Liver (tissue), 9 donors: ENCODE measurements around the gene RPS6KB1. TPM values are rescaled to one million over a fixed set of nuclear protein-coding genes. Genes with fewer than 3 reads are reported as not detected.

Experiments
- DNase-seq: peaks from one replicate; pipeline ENCODE4 v3.0.0-alpha.2; 2017; ENCODE audit warnings: low spot score
- H3K27ac ChIP-seq, 2 donors: one replicate each; pipeline ENCODE4 v1.7.0; 2013; ENCODE audit warnings: inconsistent platforms in 2 of 2, low read length in 2 of 2, control low read depth in 1 of 2, low read depth in 1 of 2, mild to moderate bottlenecking in 1 of 2
- H3K27me3 ChIP-seq, 4 donors: one replicate each; pipeline versions ENCODE4 v1.6.1 to v1.7.0; 2013; ENCODE audit warnings: low read length in 3 of 4, inconsistent platforms in 1 of 4, mild to moderate bottlenecking in 1 of 4, moderate library complexity in 1 of 4; ENCODE audit not compliant: control insufficient read depth in 4 of 4, insufficient read depth in 4 of 4
- H3K36me3 ChIP-seq, 4 donors: one replicate each; pipeline versions ENCODE4 v1.6.1 to v1.7.0; 2013; ENCODE audit warnings: low read length in 3 of 4, mild to moderate bottlenecking in 3 of 4, low read depth in 1 of 4, moderate library complexity in 1 of 4; ENCODE audit not compliant: control insufficient read depth in 4 of 4, insufficient read depth in 3 of 4
- H3K4me1 ChIP-seq, 4 donors: one replicate each; pipeline versions ENCODE4 v1.6.1 to v1.7.0; 2013; ENCODE audit warnings: low read length in 3 of 4, mild to moderate bottlenecking in 3 of 4, moderate library complexity in 1 of 4; ENCODE audit not compliant: control insufficient read depth in 4 of 4, insufficient read depth in 4 of 4
- H3K4me3 ChIP-seq, 3 donors: one replicate each; pipeline versions ENCODE4 v1.6.1 to v1.7.0; 2013; ENCODE audit warnings: low read length in 3 of 3, control low read depth in 1 of 3, low read depth in 1 of 3, mild to moderate bottlenecking in 1 of 3
- H3K9ac ChIP-seq, 2 donors: one replicate each; pipeline ENCODE4 v1.7.0; 2013; ENCODE audit warnings: low read length in 2 of 2, mild to moderate bottlenecking in 2 of 2, moderate library complexity in 2 of 2, control low read depth in 1 of 2, low read depth in 1 of 2
- H3K9me3 ChIP-seq, 4 donors: one replicate each; pipeline versions ENCODE4 v1.6.1 to v1.7.0; 2013; ENCODE audit warnings: low read length in 3 of 4; ENCODE audit not compliant: control insufficient read depth in 4 of 4
- EGR1 ChIP-seq, 2 donors: IDR thresholded peaks; 2 replicates each; pipeline ENCODE4 v1.6.1; 2016 to 2018; ENCODE audit warnings: antibody characterized with exemption in 2 of 2, low read depth in 2 of 2
- FOXA1 ChIP-seq: IDR thresholded peaks from 2 replicates; pipeline ENCODE4 v1.6.1; 2016; ENCODE audit warnings: antibody characterized with exemption
- GABPA ChIP-seq, 2 donors: IDR thresholded peaks in 1 of 2; conservative IDR thresholded peaks in 1 of 2; 2 replicates each; pipeline ENCODE4 v1.6.1; 2016; ENCODE audit warnings: antibody characterized with exemption in 2 of 2, mild to moderate bottlenecking in 1 of 2, moderate library complexity in 1 of 2
- HNF4A ChIP-seq, 2 donors: conservative IDR thresholded peaks; 2 replicates each; pipeline ENCODE4 v1.6.1; 2016; ENCODE audit warnings: antibody characterized with exemption in 2 of 2, mild to moderate bottlenecking in 2 of 2
- HNF4G ChIP-seq: IDR thresholded peaks from 2 replicates; pipeline ENCODE4 v1.6.1; 2016; ENCODE audit warnings: antibody characterized with exemption
- JUND ChIP-seq, 2 donors: IDR thresholded peaks; 2 replicates each; pipeline ENCODE4 v1.6.1; 2016; ENCODE audit warnings: antibody characterized with exemption in 2 of 2
- NR2F2 ChIP-seq: IDR thresholded peaks from 2 replicates; pipeline ENCODE4 v1.6.1; 2016; ENCODE audit warnings: antibody characterized with exemption
- TAF1 ChIP-seq: conservative IDR thresholded peaks from 2 replicates; pipeline ENCODE4 v1.6.1; 2016; ENCODE audit warnings: antibody characterized with exemption, mild to moderate bottlenecking
- YY1 ChIP-seq: IDR thresholded peaks from 2 replicates; pipeline ENCODE4 v1.6.1; 2016; ENCODE audit warnings: antibody characterized with exemption, mild to moderate bottlenecking
- WGBS: extraction: QIAGEN DNeasy Blood & Tissue Kit; methylation state at CpG from one replicate; pipeline ENCODE4 v1.1.7; 2013; 5-methylcytosine and 5-hydroxymethylcytosine counted together
- polyA plus RNA-seq, 2 donors: library from polyadenylated mRNA; stranded (reverse) in 1 of 2; unstranded in 1 of 2; fragments of 200-250 nt in 1 of 2; fragments of >200 nt in 1 of 2; fragmentation: Nextera tagmentation in 1 of 2; extraction: Ambion mirVana in 1 of 2; gene quantifications; one replicate each; pipeline versions ENCODE4 v1.2.1 to v1.2.3, GENCODE V29; 2013 to 2015
- total RNA-seq, 2 donors: library from RNA; depleted of rRNA; stranded (reverse); fragments of >200 nt; gene quantifications; one replicate each; pipeline ENCODE4 v1.2.3, GENCODE V29; 2014
- TF ChIP-seq, protein P1 (sequence below): IDR thresholded peaks from 2 replicates; pipeline ENCODE4 v1.6.1; 2016; ENCODE audit warnings: antibody characterized with exemption, mild to moderate bottlenecking
- TF ChIP-seq, protein P2 (sequence below): IDR thresholded peaks from 2 replicates; pipeline ENCODE4 v1.6.1; 2016; ENCODE audit warnings: antibody characterized with exemption
- TF ChIP-seq, protein P3 (sequence below): IDR thresholded peaks from 2 replicates; pipeline ENCODE4 v1.6.1; 2016; ENCODE audit warnings: antibody characterized with exemption
- TF ChIP-seq, protein P4 (sequence below): IDR thresholded peaks from 2 replicates; pipeline ENCODE4 v1.6.1; 2016; ENCODE audit warnings: antibody characterized with exemption
- TF ChIP-seq, protein P5 (sequence below): fragments of 150-350 bp; IDR thresholded peaks from 2 replicates; pipeline ENCODE4 v1.5.1; 2017; ENCODE audit warnings: improper control_type of control experiment, low read depth, low read length; ENCODE audit not compliant: missing input control
- donor health status: healthy.
- donor health status: healthy.
- donor health status: healthy.
- donor health status: healthy.
- donor health status: healthy.

RPS6KB1 gene
- total and polyA plus RNA-seq, 4 donors: 5.6 to 22.1 (median 15.3) TPM

DNA sequence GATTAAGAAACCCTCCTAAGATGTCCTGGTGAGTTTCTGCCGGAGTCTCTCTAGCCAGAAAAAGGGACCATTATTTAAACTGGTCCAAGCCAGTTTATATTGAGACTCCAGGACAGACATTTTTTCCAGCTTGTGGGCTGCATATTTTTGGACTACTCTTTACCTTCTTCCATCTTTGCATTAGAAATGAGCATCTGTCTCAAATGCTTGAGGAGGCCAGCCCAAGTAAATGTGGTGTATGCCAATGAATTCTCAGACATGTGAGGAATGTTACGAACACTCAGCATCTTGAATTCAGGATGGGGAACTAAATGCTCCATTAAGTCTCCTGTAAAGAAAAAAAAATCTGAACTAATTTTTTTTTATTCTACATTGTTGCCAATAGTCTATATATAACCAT is 18.5 kb upstream of the RPS6KB1 start:
- Histone ChIP-seq H3K36me3 (peaks cover 3 to 25% (median 15%) of the 10 kb centered on the region in 4 donors), H3K9me3 (no peaks in the 10 kb centered on the region), H3K9ac (no peak overlapping the region), H3K27ac (no peak overlapping the region), H3K4me1 (no peaks in the 10 kb centered on the region), H3K27me3 (no peaks in the 10 kb centered on the region), H3K4me3 (no peak overlapping the region)
- 98% methylated on average over 2 of the region's 2 CpGs for WGBS
- TF ChIP-seq HNF4G (no peak), YY1 (no peak), TAF1 (no peak), HNF4A (conservative IDR thresholded peaks at IDR 0.05) (no peak), JUND (IDR thresholded peaks at IDR 0.05) (no peak), NR2F2 (no peak)
- TF ChIP-seq, protein P1, sequence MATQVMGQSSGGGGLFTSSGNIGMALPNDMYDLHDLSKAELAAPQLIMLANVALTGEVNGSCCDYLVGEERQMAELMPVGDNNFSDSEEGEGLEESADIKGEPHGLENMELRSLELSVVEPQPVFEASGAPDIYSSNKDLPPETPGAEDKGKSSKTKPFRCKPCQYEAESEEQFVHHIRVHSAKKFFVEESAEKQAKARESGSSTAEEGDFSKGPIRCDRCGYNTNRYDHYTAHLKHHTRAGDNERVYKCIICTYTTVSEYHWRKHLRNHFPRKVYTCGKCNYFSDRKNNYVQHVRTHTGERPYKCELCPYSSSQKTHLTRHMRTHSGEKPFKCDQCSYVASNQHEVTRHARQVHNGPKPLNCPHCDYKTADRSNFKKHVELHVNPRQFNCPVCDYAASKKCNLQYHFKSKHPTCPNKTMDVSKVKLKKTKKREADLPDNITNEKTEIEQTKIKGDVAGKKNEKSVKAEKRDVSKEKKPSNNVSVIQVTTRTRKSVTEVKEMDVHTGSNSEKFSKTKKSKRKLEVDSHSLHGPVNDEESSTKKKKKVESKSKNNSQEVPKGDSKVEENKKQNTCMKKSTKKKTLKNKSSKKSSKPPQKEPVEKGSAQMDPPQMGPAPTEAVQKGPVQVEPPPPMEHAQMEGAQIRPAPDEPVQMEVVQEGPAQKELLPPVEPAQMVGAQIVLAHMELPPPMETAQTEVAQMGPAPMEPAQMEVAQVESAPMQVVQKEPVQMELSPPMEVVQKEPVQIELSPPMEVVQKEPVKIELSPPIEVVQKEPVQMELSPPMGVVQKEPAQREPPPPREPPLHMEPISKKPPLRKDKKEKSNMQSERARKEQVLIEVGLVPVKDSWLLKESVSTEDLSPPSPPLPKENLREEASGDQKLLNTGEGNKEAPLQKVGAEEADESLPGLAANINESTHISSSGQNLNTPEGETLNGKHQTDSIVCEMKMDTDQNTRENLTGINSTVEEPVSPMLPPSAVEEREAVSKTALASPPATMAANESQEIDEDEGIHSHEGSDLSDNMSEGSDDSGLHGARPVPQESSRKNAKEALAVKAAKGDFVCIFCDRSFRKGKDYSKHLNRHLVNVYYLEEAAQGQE: no peak
- TF ChIP-seq, protein P2, sequence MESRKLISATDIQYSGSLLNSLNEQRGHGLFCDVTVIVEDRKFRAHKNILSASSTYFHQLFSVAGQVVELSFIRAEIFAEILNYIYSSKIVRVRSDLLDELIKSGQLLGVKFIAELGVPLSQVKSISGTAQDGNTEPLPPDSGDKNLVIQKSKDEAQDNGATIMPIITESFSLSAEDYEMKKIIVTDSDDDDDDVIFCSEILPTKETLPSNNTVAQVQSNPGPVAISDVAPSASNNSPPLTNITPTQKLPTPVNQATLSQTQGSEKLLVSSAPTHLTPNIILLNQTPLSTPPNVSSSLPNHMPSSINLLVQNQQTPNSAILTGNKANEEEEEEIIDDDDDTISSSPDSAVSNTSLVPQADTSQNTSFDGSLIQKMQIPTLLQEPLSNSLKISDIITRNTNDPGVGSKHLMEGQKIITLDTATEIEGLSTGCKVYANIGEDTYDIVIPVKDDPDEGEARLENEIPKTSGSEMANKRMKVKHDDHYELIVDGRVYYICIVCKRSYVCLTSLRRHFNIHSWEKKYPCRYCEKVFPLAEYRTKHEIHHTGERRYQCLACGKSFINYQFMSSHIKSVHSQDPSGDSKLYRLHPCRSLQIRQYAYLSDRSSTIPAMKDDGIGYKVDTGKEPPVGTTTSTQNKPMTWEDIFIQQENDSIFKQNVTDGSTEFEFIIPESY: no peak
- TF ChIP-seq, protein P3, sequence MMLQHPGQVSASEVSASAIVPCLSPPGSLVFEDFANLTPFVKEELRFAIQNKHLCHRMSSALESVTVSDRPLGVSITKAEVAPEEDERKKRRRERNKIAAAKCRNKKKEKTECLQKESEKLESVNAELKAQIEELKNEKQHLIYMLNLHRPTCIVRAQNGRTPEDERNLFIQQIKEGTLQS: no peak
- no peak for DNase-seq

DNA sequence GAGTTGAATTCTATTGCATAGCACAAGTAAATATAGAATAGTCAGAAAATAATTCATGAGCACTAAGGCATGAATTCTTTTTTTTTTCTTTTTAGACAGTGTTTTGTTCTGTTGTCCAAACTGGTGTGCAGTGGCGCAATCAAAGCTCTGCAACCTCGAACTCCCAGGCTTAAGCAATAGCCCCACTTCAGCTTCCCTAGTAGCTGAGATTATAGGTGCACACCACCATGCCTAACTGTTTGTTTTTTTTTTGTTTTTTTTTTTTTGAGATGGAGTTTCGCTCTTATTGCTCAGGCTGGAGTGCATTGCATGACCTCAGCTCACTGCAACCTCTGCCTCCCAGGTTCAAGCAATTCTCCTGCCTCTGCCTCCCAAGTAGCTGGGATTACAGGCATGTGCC is 16.8 kb upstream of the RPS6KB1 start:
- Histone ChIP-seq H3K9me3 (no peaks in the 10 kb centered on the region), H3K27me3 (no peaks in the 10 kb centered on the region), H3K27ac (no peak overlapping the region), H3K4me3 (no peak overlapping the region), H3K36me3 (peaks cover 3 to 29% (median 13%) of the 10 kb centered on the region in 4 donors), H3K4me1 (no peaks in the 10 kb centered on the region), H3K9ac (no peak overlapping the region)
- 69% methylated on average over 3 of the region's 3 CpGs for WGBS
- TF ChIP-seq, protein P4, sequence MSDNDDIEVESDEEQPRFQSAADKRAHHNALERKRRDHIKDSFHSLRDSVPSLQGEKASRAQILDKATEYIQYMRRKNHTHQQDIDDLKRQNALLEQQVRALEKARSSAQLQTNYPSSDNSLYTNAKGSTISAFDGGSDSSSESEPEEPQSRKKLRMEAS: no peak
- no peak for TF ChIP-seq HNF4A (conservative IDR thresholded peaks at IDR 0.05)
- TF ChIP-seq EGR1 (IDR thresholded peaks at IDR 0.05; ENCODE audit: low read depth in 2 of 2): no peak
- no peak for TF ChIP-seq GABPA (IDR thresholded peaks at IDR 0.05 in 1 of 2, conservative IDR thresholded peaks at IDR 0.05 in 1 of 2)
- TF ChIP-seq FOXA1: no peak
- TF ChIP-seq, protein P3: no peak
- no peak for TF ChIP-seq TAF1
- TF ChIP-seq HNF4G: no peak
- TF ChIP-seq, protein P2: no peak
- TF ChIP-seq, protein P5, sequence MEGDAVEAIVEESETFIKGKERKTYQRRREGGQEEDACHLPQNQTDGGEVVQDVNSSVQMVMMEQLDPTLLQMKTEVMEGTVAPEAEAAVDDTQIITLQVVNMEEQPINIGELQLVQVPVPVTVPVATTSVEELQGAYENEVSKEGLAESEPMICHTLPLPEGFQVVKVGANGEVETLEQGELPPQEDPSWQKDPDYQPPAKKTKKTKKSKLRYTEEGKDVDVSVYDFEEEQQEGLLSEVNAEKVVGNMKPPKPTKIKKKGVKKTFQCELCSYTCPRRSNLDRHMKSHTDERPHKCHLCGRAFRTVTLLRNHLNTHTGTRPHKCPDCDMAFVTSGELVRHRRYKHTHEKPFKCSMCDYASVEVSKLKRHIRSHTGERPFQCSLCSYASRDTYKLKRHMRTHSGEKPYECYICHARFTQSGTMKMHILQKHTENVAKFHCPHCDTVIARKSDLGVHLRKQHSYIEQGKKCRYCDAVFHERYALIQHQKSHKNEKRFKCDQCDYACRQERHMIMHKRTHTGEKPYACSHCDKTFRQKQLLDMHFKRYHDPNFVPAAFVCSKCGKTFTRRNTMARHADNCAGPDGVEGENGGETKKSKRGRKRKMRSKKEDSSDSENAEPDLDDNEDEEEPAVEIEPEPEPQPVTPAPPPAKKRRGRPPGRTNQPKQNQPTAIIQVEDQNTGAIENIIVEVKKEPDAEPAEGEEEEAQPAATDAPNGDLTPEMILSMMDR: no peak
- no peak for DNase-seq
